Testis (tissue), 3 donors: ENCODE data around the gene PACS1. TPM values are rescaled to one million over a fixed set of nuclear protein-coding genes. Genes with fewer than 3 reads are reported as not detected.

ENCODE experiments used
- DNase-seq: peaks from one replicate; pipeline ENCODE4 v3.0.0-alpha.2; 2019
- H3K27ac ChIP-seq, 2 donors: fragments of 200-600 bp; sonication (generic); one replicate each; pipeline ENCODE4 v1.5.1; 2019
- H3K27me3 ChIP-seq: fragments of 200-600 bp; sonication (generic); one replicate; pipeline ENCODE4 v1.5.1; 2019
- H3K36me3 ChIP-seq: fragments of 200-600 bp; sonication (generic); one replicate; pipeline ENCODE4 v1.5.1; 2017; ENCODE audit warnings: low read depth; ENCODE audit errors: missing control alignments
- H3K4me1 ChIP-seq: fragments of 200-600 bp; sonication (generic); one replicate; pipeline ENCODE4 v1.5.1; 2019
- H3K4me3 ChIP-seq, 2 donors: fragments of 200-600 bp; sonication (generic); one replicate each; pipeline ENCODE4 v1.5.1; 2017 to 2019
- H3K9me3 ChIP-seq: fragments of 200-600 bp; sonication (generic); one replicate; pipeline ENCODE4 v1.5.1; 2017
- CTCF ChIP-seq, 3 experiments: fragments of 450-650 bp in 2 of 3; fragments of 200-600 bp in 1 of 3; sonication (generic) in 1 of 3; IDR thresholded peaks; one replicate each; pipeline ENCODE4 v1.5.1; 2016 to 2019; ENCODE audit warnings: antibody characterized with exemption in 3 of 3, mild to moderate bottlenecking in 2 of 3, moderate library complexity in 1 of 3
- POLR2A ChIP-seq: fragments of 450-650 bp; IDR thresholded peaks from one replicate; pipeline ENCODE4 v1.6.1; 2017; ENCODE audit warnings: antibody characterized with exemption, mild to moderate bottlenecking, moderate library complexity
- WGBS, 2 donors: methylation state at CpG; one replicate each; pipeline ENCODE4 v1.1.5; 2018; 5-methylcytosine and 5-hydroxymethylcytosine counted together
- intact Hi-C: fragments of 100-400 bp; cut with DNase I; formaldehyde crosslinking; loops from one replicate; pipeline ENCODE4 v1.15.1; 2023; ENCODE audit warnings: low total_unique reads
- polyA plus RNA-seq: library from polyadenylated mRNA; stranded (reverse); fragments of 350-450 nt; fragmentation: Illumina TruSeq; extraction: RNeasy Lipid Tissue Mini Kit (QIAGEN cat#74804); gene quantifications from one replicate; pipeline ENCODE4 v1.2.3, GENCODE V29; 2014; ENCODE audit warnings: low read depth, low replicate concordance; ENCODE audit not compliant: insufficient read depth
- total RNA-seq, 2 donors: library from RNA; depleted of rRNA; stranded (reverse); fragments of >200 nt; gene quantifications; one replicate each; pipeline ENCODE4 v1.2.3, GENCODE V29; 2016

Gene PACS1
- total and polyA plus RNA-seq, 3 donors from 2014 or later: 111 to 131 (median 130) TPM

- no peaks in the 10 kb centered on the region for H3K9me3 ChIP-seq
- no peaks in the 10 kb centered on the region for H3K27me3 ChIP-seq
- H3K4me1 ChIP-seq: peaks cover 6% of the 10 kb centered on the region
- 63 to 93% methylated on average over 1 to 4 of the region's 4 CpGs for WGBS, 2 donors
- DNase-seq: no peak
- no peak for TF ChIP-seq CTCF (IDR thresholded peaks at IDR 0.05)
- no peak for TF ChIP-seq POLR2A
- intact Hi-C loops: no loop called here
- H3K36me3 ChIP-seq: no peaks in the 10 kb centered on the region
- no peak overlapping the region for H3K4me3 ChIP-seq
- H3K27ac ChIP-seq: no peak overlapping the region
These were observed 189.9 kb downstream of the PACS1 start for GRCh38 chr11:66259956-66260355.

GRCh38 chr11:66261578-66261977, 191.5 kb downstream of the PACS1 start:
- intact Hi-C loops: no loop called here
- Histone ChIP-seq H3K4me1 (peaks cover 6% of the 10 kb centered on the region), H3K9me3 (no peaks in the 10 kb centered on the region), H3K36me3 (no peaks in the 10 kb centered on the region), H3K27me3 (no peaks in the 10 kb centered on the region), H3K4me3 (no peak overlapping the region), H3K27ac (no peak overlapping the region)
- no peak for TF ChIP-seq POLR2A
- TF ChIP-seq CTCF (IDR thresholded peaks at IDR 0.05): no peak
- DNase-seq: no peak
- 90 to 98% methylated on average over 7 to 16 of the region's 16 CpGs for WGBS, 2 donors

- no peaks in the 10 kb centered on the region for H3K36me3 ChIP-seq
- H3K27ac ChIP-seq: no peak overlapping the region
- no peaks in the 10 kb centered on the region for H3K9me3 ChIP-seq
- DNase-seq: no peak
- H3K4me3 ChIP-seq: no peak overlapping the region
- intact Hi-C loops: no loop called here
- H3K4me1 ChIP-seq: peaks cover 11% of the 10 kb centered on the region
- no peak for TF ChIP-seq CTCF (IDR thresholded peaks at IDR 0.05)
- TF ChIP-seq POLR2A: no peak
- H3K27me3 ChIP-seq: no peaks in the 10 kb centered on the region
- 96% methylated on average over 5 of the region's 5 CpGs for WGBS, 2 donors
These were observed 192.1 kb downstream of the PACS1 start for GRCh38 chr11:66262191-66262590.

- intact Hi-C loops: no loop called here
- TF ChIP-seq POLR2A (no peak), CTCF (IDR thresholded peaks at IDR 0.05) (no peak)
- H3K27ac ChIP-seq: no peak overlapping the region
- H3K27me3 ChIP-seq: no peaks in the 10 kb centered on the region
- H3K9me3 ChIP-seq: no peaks in the 10 kb centered on the region
- 92 to 98% methylated on average over 7 to 12 of the region's 12 CpGs for WGBS, 2 donors
- DNase-seq: no peak
- no peak overlapping the region for H3K4me3 ChIP-seq
- no peaks in the 10 kb centered on the region for H3K36me3 ChIP-seq
- H3K4me1 ChIP-seq: peaks cover 11% of the 10 kb centered on the region
These were observed 192.6 kb downstream of the PACS1 start for GRCh38 chr11:66262696-66263095.

GRCh38 chr11:66263231-66263630, 193.2 kb downstream of the PACS1 start:
- TF ChIP-seq POLR2A (no peak), CTCF (IDR thresholded peaks at IDR 0.05) (no peak)
- no peak for DNase-seq
- H3K27me3 ChIP-seq: no peaks in the 10 kb centered on the region
- intact Hi-C loops: no loop called here
- no peaks in the 10 kb centered on the region for H3K36me3 ChIP-seq
- H3K27ac ChIP-seq: no peak overlapping the region
- WGBS, 2 donors: 92 to 94% methylated on average over 4 of the region's 4 CpGs
- no peak overlapping the region for H3K4me3 ChIP-seq
- no peaks in the 10 kb centered on the region for H3K9me3 ChIP-seq
- peaks cover 11% of the 10 kb centered on the region for H3K4me1 ChIP-seq
